ENCODE data around the gene NPS. TPM values are rescaled to one million over a fixed set of nuclear protein-coding genes. Genes with fewer than 3 reads are reported as not detected.

NPS gene
- total and polyA plus RNA-seq, 10 donors = not detected

- no peak for DNase-seq
- intact Hi-C loops (cut with DNase I; ENCODE audit: low total_unique reads) = no loop called here
- Histone ChIP-seq H3K27me3 (replicated peaks in 1 of 7) (no peaks in the 10 kb centered on the region), H3K4me1 (no peaks in the 10 kb centered on the region), H3K36me3 (no peaks in the 10 kb centered on the region), H3K9me3 (no peaks in the 10 kb centered on the region), H3K4me3 (no peak overlapping the region), H3K27ac (no peak overlapping the region)
- 78 to 92% (median 84%) methylated on average over 13 to 21 of the region's 21 CpGs for WGBS, 5 donors
- TF ChIP-seq, protein P1, sequence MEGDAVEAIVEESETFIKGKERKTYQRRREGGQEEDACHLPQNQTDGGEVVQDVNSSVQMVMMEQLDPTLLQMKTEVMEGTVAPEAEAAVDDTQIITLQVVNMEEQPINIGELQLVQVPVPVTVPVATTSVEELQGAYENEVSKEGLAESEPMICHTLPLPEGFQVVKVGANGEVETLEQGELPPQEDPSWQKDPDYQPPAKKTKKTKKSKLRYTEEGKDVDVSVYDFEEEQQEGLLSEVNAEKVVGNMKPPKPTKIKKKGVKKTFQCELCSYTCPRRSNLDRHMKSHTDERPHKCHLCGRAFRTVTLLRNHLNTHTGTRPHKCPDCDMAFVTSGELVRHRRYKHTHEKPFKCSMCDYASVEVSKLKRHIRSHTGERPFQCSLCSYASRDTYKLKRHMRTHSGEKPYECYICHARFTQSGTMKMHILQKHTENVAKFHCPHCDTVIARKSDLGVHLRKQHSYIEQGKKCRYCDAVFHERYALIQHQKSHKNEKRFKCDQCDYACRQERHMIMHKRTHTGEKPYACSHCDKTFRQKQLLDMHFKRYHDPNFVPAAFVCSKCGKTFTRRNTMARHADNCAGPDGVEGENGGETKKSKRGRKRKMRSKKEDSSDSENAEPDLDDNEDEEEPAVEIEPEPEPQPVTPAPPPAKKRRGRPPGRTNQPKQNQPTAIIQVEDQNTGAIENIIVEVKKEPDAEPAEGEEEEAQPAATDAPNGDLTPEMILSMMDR (IDR thresholded peaks at IDR 0.05 in 8 of 11, conservative IDR thresholded peaks at IDR 0.05 in 3 of 11) = no peak
- TF ChIP-seq POLR2AphosphoS5 (IDR thresholded peaks at IDR 0.05) (no peak), POLR2A (IDR thresholded peaks at IDR 0.05) (no peak)
Measured at GRCh38 chr10:127536972-127537760, 11.9 kb upstream of the NPS start.

DNA sequence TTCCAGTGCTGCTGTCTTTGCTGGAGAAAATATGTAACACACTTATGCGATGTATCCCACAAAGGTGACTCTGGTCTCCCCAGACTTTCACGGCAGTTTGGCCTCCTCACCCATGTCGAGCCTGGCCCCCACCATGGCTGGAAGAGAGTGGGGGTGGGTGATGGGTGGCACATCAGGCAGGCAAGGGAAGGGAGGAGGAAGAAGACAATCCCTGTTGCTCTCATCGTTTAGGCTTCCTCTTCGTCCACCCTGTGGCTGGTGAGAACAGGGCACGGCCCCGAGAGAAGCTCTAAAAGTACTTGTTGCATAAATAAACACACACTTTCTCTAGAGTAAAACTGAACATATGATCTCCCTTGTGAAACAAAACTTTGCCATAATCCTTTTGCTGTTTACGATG is 11.2 kb upstream of the NPS start:
- WGBS, 5 donors = 77 to 84% (median 81%) methylated on average over 8 of the region's 8 CpGs
- intact Hi-C loops (cut with DNase I; ENCODE audit: low total_unique reads) = no loop called here
- H3K9me3 ChIP-seq = no peaks in the 10 kb centered on the region
- DNase-seq = no peak
- no peaks in the 10 kb centered on the region for H3K27me3 ChIP-seq (replicated peaks in 1 of 7)
- no peaks in the 10 kb centered on the region for H3K36me3 ChIP-seq
- H3K4me3 ChIP-seq = no peak overlapping the region
- TF ChIP-seq POLR2AphosphoS5 (IDR thresholded peaks at IDR 0.05) (no peak), POLR2A (IDR thresholded peaks at IDR 0.05) (no peak)
- TF ChIP-seq, protein P1 (IDR thresholded peaks at IDR 0.05 in 8 of 11, conservative IDR thresholded peaks at IDR 0.05 in 3 of 11) = no peak
- H3K27ac ChIP-seq = no peak overlapping the region
- no peaks in the 10 kb centered on the region for H3K4me1 ChIP-seq

- intact Hi-C loops (cut with DNase I; ENCODE audit: low total_unique reads) = no loop called here
- Histone ChIP-seq H3K36me3 (no peaks in the 10 kb centered on the region), H3K27me3 (replicated peaks in 1 of 7) (no peaks in the 10 kb centered on the region), H3K27ac (no peak overlapping the region), H3K4me3 (no peak overlapping the region), H3K9me3 (peaks cover 0 to 38% (median 31%) of the 10 kb centered on the region in 8 donors), H3K4me1 (no peaks in the 10 kb centered on the region)
- 68 to 85% (median 74%) methylated on average over 3 of the region's 3 CpGs for WGBS, 5 donors
- no peak for DNase-seq
- TF ChIP-seq POLR2A (IDR thresholded peaks at IDR 0.05) = no peak
- TF ChIP-seq POLR2AphosphoS5 (IDR thresholded peaks at IDR 0.05) = no peak
- TF ChIP-seq, protein P1 (IDR thresholded peaks at IDR 0.05 in 8 of 11, conservative IDR thresholded peaks at IDR 0.05 in 3 of 11) = no peak
Measured at GRCh38 chr10:127548022-127548421, 1.1 kb upstream of the NPS start.

GRCh38 chr10:127550861-127551260 is 1.8 kb downstream of the NPS start:
- H3K4me1 ChIP-seq = no peaks in the 10 kb centered on the region
- no peaks in the 10 kb centered on the region for H3K36me3 ChIP-seq
- H3K4me3 ChIP-seq = no peak overlapping the region
- no peak overlapping the region for H3K27ac ChIP-seq
- intact Hi-C loops (cut with DNase I; ENCODE audit: low total_unique reads) = no loop called here
- no peak for DNase-seq
- TF ChIP-seq POLR2A (IDR thresholded peaks at IDR 0.05) = no peak
- TF ChIP-seq, protein P1 (IDR thresholded peaks at IDR 0.05 in 8 of 11, conservative IDR thresholded peaks at IDR 0.05 in 3 of 11) = no peak
- TF ChIP-seq POLR2AphosphoS5 (IDR thresholded peaks at IDR 0.05) = no peak
- WGBS, 5 donors = 80 to 82% (median 81%) methylated on average over 5 of the region's 5 CpGs
- H3K9me3 ChIP-seq = peaks cover 0 to 16% (median 13%) of the 10 kb centered on the region in 8 donors
- H3K27me3 ChIP-seq (replicated peaks in 1 of 7) = peaks cover 0 to 17% (median 0%) of the 10 kb centered on the region in 7 donors

All from spleen (tissue), 11 donors.